IMR-90 (cell line): ENCODE data around the gene MGA. TPM values are rescaled to one million over a fixed set of nuclear protein-coding genes. Genes with fewer than 3 reads are reported as not detected.

Experiments used
- ATAC-seq: fragments of 200-7000 bp; cut with Tn5 transposase; 2 replicates; pipeline ENCODE4 v1.9.1; 2020; ENCODE audit warnings: low read depth, mild to moderate bottlenecking, moderate library complexity
- BruUV-seq: library from RNA; stranded (reverse); fragments of 400-500 nt; replicated peaks from 2 replicates; lab custom pipeline; 2021; lab: Mats Ljungman, UMichigan
- CTCF ChIA-PET: fragments of 300-600 bp; formaldehyde crosslinking; extraction: SDS; loops from one replicate; lab custom pipeline; 2021; ENCODE audit warnings: antibody characterized with exemption; lab: Yijun Ruan, JAX
- POLR2A ChIA-PET: fragments of 300-600 bp; sonication (Branson Sonifier 250); formaldehyde crosslinking; loops from one replicate; lab custom pipeline; 2022; ENCODE audit warnings: antibody characterized with exemption; ENCODE audit not compliant: unreplicated experiment; lab: Charles Lee
- DNase-seq: peaks from one replicate; pipeline ENCODE4 v3.0.0; 2013
- H2AFZ ChIP-seq: replicated peaks from 2 replicates; pipeline ENCODE3; 2013; ENCODE audit warnings: low read length, mild to moderate bottlenecking; ENCODE audit not compliant: poor library complexity
- H2AK5ac ChIP-seq: 2 replicates; pipeline ENCODE4 v1.6.1; 2013; ENCODE audit warnings: low read depth, low read length, inconsistent platforms
- H2AK9ac ChIP-seq: replicated peaks from 2 replicates; pipeline ENCODE3; 2013; ENCODE audit warnings: mild to moderate bottlenecking, low read depth, low read length, moderate library complexity; ENCODE audit not compliant: poor library complexity
- H2BK120ac ChIP-seq: 2 replicates; pipeline ENCODE4 v1.6.1; 2013; ENCODE audit warnings: low read depth, low read length, inconsistent platforms
- H2BK15ac ChIP-seq: 3 replicates; pipeline ENCODE4 v1.6.1; 2013; ENCODE audit warnings: low read depth, low read length, inconsistent platforms
- H2BK20ac ChIP-seq: 2 replicates; pipeline ENCODE4 v1.6.1; 2013; ENCODE audit warnings: low read depth, mild to moderate bottlenecking, inconsistent platforms, low read length, moderate library complexity
- H2BK5ac ChIP-seq: 2 replicates; pipeline ENCODE4 v1.6.1; 2013; ENCODE audit warnings: mild to moderate bottlenecking, low read depth, low read length, inconsistent platforms; ENCODE audit not compliant: poor library complexity, severe bottlenecking
- H3K14ac ChIP-seq: replicated peaks from 2 replicates; pipeline ENCODE4 v1.6.1; 2013; ENCODE audit warnings: low read depth, low read length, inconsistent platforms
- H3K18ac ChIP-seq: 2 replicates; pipeline ENCODE4 v1.6.1; 2013; ENCODE audit warnings: low read depth, low read length, control low read depth
- H3K23ac ChIP-seq: 2 replicates; pipeline ENCODE4 v1.6.1; 2013; ENCODE audit warnings: low read depth, low read length, inconsistent platforms
- H3K27ac ChIP-seq: 2 replicates; pipeline ENCODE4 v1.5.1; 2013; ENCODE audit warnings: mild to moderate bottlenecking, control low read depth, low read length; ENCODE audit not compliant: insufficient read depth
- H3K27me3 ChIP-seq: 2 replicates; pipeline ENCODE4 v1.6.1; 2013; ENCODE audit warnings: low read length; ENCODE audit not compliant: control insufficient read depth, insufficient read depth
- H3K36me3 ChIP-seq: 2 replicates; pipeline ENCODE4 v1.6.1; 2013; ENCODE audit warnings: low read length, mixed read lengths; ENCODE audit not compliant: control insufficient read depth, insufficient read depth
- H3K4ac ChIP-seq: 2 replicates; pipeline ENCODE4 v1.6.1; 2013; ENCODE audit warnings: low read depth, low read length, inconsistent platforms
- H3K4me1 ChIP-seq: 2 replicates; pipeline ENCODE4 v1.6.1; 2013; ENCODE audit warnings: low read length, mixed read lengths; ENCODE audit not compliant: control insufficient read depth, insufficient read depth
- H3K4me2 ChIP-seq: 2 replicates; pipeline ENCODE4 v1.6.1; 2013; ENCODE audit warnings: low read depth, mild to moderate bottlenecking, control low read depth, low read length, moderate library complexity
- H3K4me3 ChIP-seq: 2 replicates; pipeline ENCODE4 v1.5.1; 2013; ENCODE audit warnings: low read depth, mild to moderate bottlenecking, control low read depth, low read length, moderate library complexity; ENCODE audit not compliant: insufficient read depth
- H3K56ac ChIP-seq: 2 replicates; pipeline ENCODE4 v1.6.1; 2013; ENCODE audit warnings: low read length, inconsistent platforms; ENCODE audit not compliant: insufficient read depth; ENCODE audit errors: extremely low read depth
- H3K79me1 ChIP-seq, 2 experiments: 2 replicates each; pipeline ENCODE4 v1.6.1; 2013; ENCODE audit warnings: low read length in 2 of 2, inconsistent platforms in 1 of 2, low read depth in 1 of 2
- H3K9ac ChIP-seq: 2 replicates; pipeline ENCODE4 v1.6.1; 2013; ENCODE audit warnings: low read depth, low read length, control low read depth
- H3K9me1 ChIP-seq: 2 replicates; pipeline ENCODE4 v1.6.1; 2013; ENCODE audit warnings: low read length, inconsistent platforms; ENCODE audit not compliant: insufficient read depth
- H3K9me3 ChIP-seq: 2 replicates; pipeline ENCODE4 v1.6.1; 2013; ENCODE audit warnings: low read length; ENCODE audit not compliant: control insufficient read depth, insufficient read depth
- H4K20me1 ChIP-seq: 2 replicates; pipeline ENCODE4 v1.6.1; 2013; ENCODE audit warnings: low read length, inconsistent platforms; ENCODE audit not compliant: insufficient read depth
- H4K5ac ChIP-seq: 2 replicates; pipeline ENCODE4 v1.6.1; 2013; ENCODE audit warnings: mild to moderate bottlenecking, low read depth, low read length, control low read depth
- H4K8ac ChIP-seq, 2 experiments: 2 replicates each; pipeline ENCODE4 v1.6.1; 2013; ENCODE audit warnings: low read depth in 2 of 2, low read length in 2 of 2, control low read depth in 1 of 2, inconsistent platforms in 1 of 2
- H4K91ac ChIP-seq: 2 replicates; pipeline ENCODE4 v1.6.1; 2013; ENCODE audit warnings: low read depth, low read length, inconsistent platforms; ENCODE audit not compliant: insufficient read depth
- BHLHE40 ChIP-seq: fragments of 150-350 bp; IDR thresholded peaks from 2 replicates; pipeline ENCODE4 v1.6.1; 2016; ENCODE audit warnings: mild to moderate bottlenecking, low read depth, low read length
- CEBPB ChIP-seq: IDR thresholded peaks from 2 replicates; pipeline ENCODE4 v1.6.1; 2012; ENCODE audit warnings: low read depth, low read length, improper control_type of control experiment
- CHD1 ChIP-seq: IDR thresholded peaks from 2 replicates; pipeline ENCODE4 v1.6.1; 2012; ENCODE audit warnings: low read depth, low read length, improper control_type of control experiment
- ELK1 ChIP-seq: fragments of 150-350 bp; IDR thresholded peaks from 2 replicates; pipeline ENCODE4 v1.6.1; 2016; ENCODE audit warnings: low read depth, mild to moderate bottlenecking, low read length, moderate library complexity, borderline replicate concordance
- FOS ChIP-seq: fragments of 150-350 bp; IDR thresholded peaks from 2 replicates; pipeline ENCODE4 v1.6.1; 2016; ENCODE audit warnings: low read depth, low read length
- MAFK ChIP-seq: IDR thresholded peaks from 2 replicates; pipeline ENCODE4 v1.6.1; 2012; ENCODE audit warnings: low read depth, low read length, improper control_type of control experiment
- MAZ ChIP-seq: IDR thresholded peaks from 2 replicates; pipeline ENCODE4 v1.6.1; 2012; ENCODE audit warnings: low read depth, mild to moderate bottlenecking, low read length, improper control_type of control experiment, moderate library complexity, borderline replicate concordance
- MXI1 ChIP-seq: IDR thresholded peaks from 2 replicates; pipeline ENCODE4 v1.6.1; 2012; ENCODE audit warnings: low read depth, mild to moderate bottlenecking, low read length, moderate library complexity, borderline replicate concordance
- NFE2L2 ChIP-seq: fragments of 150-350 bp; IDR thresholded peaks from 2 replicates; pipeline ENCODE4 v1.6.1; 2016; ENCODE audit warnings: low read depth, mild to moderate bottlenecking, low read length
- RAD21 ChIP-seq: IDR thresholded peaks from 2 replicates; pipeline ENCODE4 v1.6.1; 2012; ENCODE audit warnings: low read length, improper control_type of control experiment
- RCOR1 ChIP-seq: IDR thresholded peaks from 2 replicates; pipeline ENCODE4 v1.6.1; 2012; ENCODE audit warnings: mild to moderate bottlenecking, low read length, improper control_type of control experiment; ENCODE audit not compliant: insufficient replicate concordance
- RFX5 ChIP-seq: IDR thresholded peaks from 2 replicates; pipeline ENCODE4 v1.8.0; 2012; ENCODE audit warnings: low read depth, mild to moderate bottlenecking, low read length, moderate library complexity
- SMC3 ChIP-seq: fragments of 150-350 bp; IDR thresholded peaks from 2 replicates; pipeline ENCODE4 v1.6.1; 2016; ENCODE audit warnings: low read depth, mild to moderate bottlenecking, antibody characterized with exemption, low read length, moderate library complexity
- USF2 ChIP-seq: fragments of 150-350 bp; IDR thresholded peaks from 2 replicates; pipeline ENCODE4 v1.6.1; 2017; ENCODE audit warnings: mild to moderate bottlenecking, antibody characterized with exemption, low read length, low read depth
- WGBS, 2 experiments: methylation state at CpG; one replicate each; pipeline versions ENCODE4 v1.1.5 to v1.1.7; 2013; ENCODE audit warnings: missing lambda C conversion rate in 2 of 2; ENCODE audit not compliant: insufficient read length in 1 of 2; ENCODE audit errors: extremely low coverage in 2 of 2; 5-methylcytosine and 5-hydroxymethylcytosine counted together
- dilution Hi-C: fragments of 300-500 bp; cut with HindIII; formaldehyde crosslinking; loops from one replicate; pipeline ENCODE4 v1.14.3; 2018; ENCODE audit warnings: low sequenced_read_pairs; ENCODE audit not compliant: unreplicated experiment
- in situ Hi-C: fragments of 300-500 bp; cut with MboI; formaldehyde crosslinking; loops from 3 replicates; pipeline ENCODE4 v1.14.3; 2019; ENCODE audit warnings: low sequenced_read_pairs, inconsistent platforms, mixed read lengths
- intact Hi-C: fragments of 100-400 bp; cut with micrococcal nuclease; formaldehyde crosslinking; loops from 2 replicates; pipeline ENCODE4 v1.10.0; 2022
- polyA plus RNA-seq, 3 experiments: library from polyadenylated mRNA; depleted of rRNA; stranded (reverse); fragments of >200 nt; gene quantifications; 2 replicates each; pipeline ENCODE4 v1.2.3, GENCODE V29; 2012; ENCODE audit warnings: low replicate concordance in 1 of 3
- total RNA-seq: library from RNA; depleted of rRNA; stranded (reverse); fragments of >200 nt; gene quantifications from 2 replicates; pipeline ENCODE4 v1.2.3, GENCODE V29; 2012
- TF ChIP-seq, protein P1 (sequence below): conservative IDR thresholded peaks from 2 replicates; pipeline ENCODE4 v1.5.1; 2012; ENCODE audit warnings: mild to moderate bottlenecking, low read depth, low read length, improper control_type of control experiment

Gene MGA
- total and polyA plus RNA-seq, 2 of the 4 experiments (the other 2 are of a cell fraction), result 3.2 to 38.0 TPM

DNA sequence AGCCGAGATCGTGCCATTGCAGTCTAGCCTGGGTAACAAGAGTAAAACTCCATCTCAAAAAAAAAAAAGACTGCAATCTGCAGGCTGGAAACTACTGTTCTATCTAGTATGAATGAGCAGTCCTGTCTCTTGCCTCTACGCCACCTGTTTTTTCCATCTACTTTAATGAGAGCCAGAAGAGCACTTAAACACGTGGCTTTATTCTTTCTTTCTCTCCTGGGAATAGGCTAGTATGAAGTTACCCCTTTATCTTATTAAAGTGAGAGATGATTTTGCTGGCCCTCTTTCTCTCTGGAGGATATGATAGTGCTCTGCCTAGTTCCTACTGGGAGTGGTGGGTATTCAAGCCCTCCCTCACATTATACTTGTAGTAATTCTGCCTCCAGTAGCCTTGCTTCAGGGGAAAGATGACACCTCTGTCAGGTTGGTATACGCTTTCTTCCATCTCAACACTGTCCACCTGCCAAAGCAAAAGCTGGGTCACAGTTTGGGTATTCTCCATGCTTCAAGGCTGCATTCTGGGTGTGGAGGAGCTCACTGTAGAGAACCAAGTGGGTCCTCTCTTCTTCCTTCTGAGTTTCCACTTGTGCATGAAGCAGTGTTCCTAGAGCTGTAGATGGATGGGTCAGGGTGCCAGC, 131.9 kb downstream of the MGA start:
- Histone ChIP-seq H3K4me1 (peaks cover 23% of the 10 kb centered on the region), H2AK5ac (peak overlapping the region; percentile 42), H4K5ac (no peak overlapping the region), H3K27me3 (no peaks in the 10 kb centered on the region), H2BK15ac (peak overlapping the region; percentile 33; the same call in 1 of the 3 replicates), H2AK9ac (no peak overlapping the region), H3K4ac (peak overlapping the region; percentile 90), H3K56ac (no peak overlapping the region), H4K20me1 (0 out of 2 replicates have a peak, but pooled peaks cover 3% of the 10 kb centered on the region), H3K4me2 (no peak overlapping the region), H3K9ac (no peak overlapping the region), H3K27ac (no peak overlapping the region), H4K91ac (0 out of 2 replicates have a peak overlapping the region, but pooled peaks have one; percentile 42), H2AFZ (no peak overlapping the region), H3K14ac (no peak overlapping the region), H4K8ac (no peak overlapping the region; a peak in 1 of 4 replicates), H3K9me3 (no peaks in the 10 kb centered on the region), H3K79me1 (peaks cover 48 to 92% of the 10 kb centered on the region in 2 experiments), H2BK5ac (no peak overlapping the region), H3K36me3 (no peaks in the 10 kb centered on the region), H2BK120ac (peak overlapping the region; percentile 34; the same call in 1 of the 2 replicates), H2BK20ac (peak overlapping the region; percentile 14; the same call in 1 of the 2 replicates), H3K23ac (0 out of 2 replicates have a peak overlapping the region, but pooled peaks have one; percentile 25), H3K4me3 (no peak overlapping the region), H3K18ac (no peak overlapping the region), H3K9me1 (peaks cover 41% of the 10 kb centered on the region)
- in situ Hi-C loops (no loop called here), intact Hi-C loops (no loop called here), dilution Hi-C loops (no loop called here)
- ChIA-PET POLR2A (no interaction called here), CTCF (interaction anchor here (1.0 kb wide), 1 partner anchor 18 kb away, joined by 4 read pairs; the partner anchor contains the start of gene MAPKBP1)
- WGBS, 2 experiments, result no CpG with 5 or more reads among the region's 5 CpGs
- ATAC-seq (no peak), DNase-seq (no peak)
- BruUV-seq, result no TSS peak
- TF ChIP-seq CHD1, result no peak
- TF ChIP-seq NFE2L2, result no peak
- no peak for TF ChIP-seq RAD21
- no peak for TF ChIP-seq BHLHE40
- TF ChIP-seq RCOR1, result no peak
- TF ChIP-seq, protein P1, sequence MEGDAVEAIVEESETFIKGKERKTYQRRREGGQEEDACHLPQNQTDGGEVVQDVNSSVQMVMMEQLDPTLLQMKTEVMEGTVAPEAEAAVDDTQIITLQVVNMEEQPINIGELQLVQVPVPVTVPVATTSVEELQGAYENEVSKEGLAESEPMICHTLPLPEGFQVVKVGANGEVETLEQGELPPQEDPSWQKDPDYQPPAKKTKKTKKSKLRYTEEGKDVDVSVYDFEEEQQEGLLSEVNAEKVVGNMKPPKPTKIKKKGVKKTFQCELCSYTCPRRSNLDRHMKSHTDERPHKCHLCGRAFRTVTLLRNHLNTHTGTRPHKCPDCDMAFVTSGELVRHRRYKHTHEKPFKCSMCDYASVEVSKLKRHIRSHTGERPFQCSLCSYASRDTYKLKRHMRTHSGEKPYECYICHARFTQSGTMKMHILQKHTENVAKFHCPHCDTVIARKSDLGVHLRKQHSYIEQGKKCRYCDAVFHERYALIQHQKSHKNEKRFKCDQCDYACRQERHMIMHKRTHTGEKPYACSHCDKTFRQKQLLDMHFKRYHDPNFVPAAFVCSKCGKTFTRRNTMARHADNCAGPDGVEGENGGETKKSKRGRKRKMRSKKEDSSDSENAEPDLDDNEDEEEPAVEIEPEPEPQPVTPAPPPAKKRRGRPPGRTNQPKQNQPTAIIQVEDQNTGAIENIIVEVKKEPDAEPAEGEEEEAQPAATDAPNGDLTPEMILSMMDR, result no peak
- no peak for TF ChIP-seq CEBPB
- no peak for TF ChIP-seq MAZ
- TF ChIP-seq MAFK, result no peak
- TF ChIP-seq SMC3, result no peak
- no peak for TF ChIP-seq USF2
- TF ChIP-seq FOS, result no peak
- no peak for TF ChIP-seq MXI1
- TF ChIP-seq ELK1, result no peak
- no peak for TF ChIP-seq RFX5
